ENCODE measurements around the gene CHKB.
"Not testable (repeated sequence)": the region's sequence is repeated elsewhere in the genome, so short reads cannot be mapped to it uniquely, and the experiment has no call there.

The CHKB gene

GRCh38 chr22:50548040-50548920, 34.4 kb downstream of the CHKB start:
- DNase-seq (ENCODE audit: low read depth in 3 of 3): no peak

- DNase-seq (ENCODE audit: low read depth in 3 of 3): no peak
These were observed 35.2 kb downstream of the CHKB start for GRCh38 chr22:50547263-50547985.

GRCh38 chr22:50546326-50547262, 36.1 kb downstream of the CHKB start:
- no peak for DNase-seq (ENCODE audit: low read depth in 3 of 3)

GRCh38 chr22:50545522-50546325, 36.9 kb downstream of the CHKB start, which contains the start of gene KLHDC7B:
Gene KLHDC7B, plus strand, starts transcription at chr22:50545899. Its CDS starts 345 bp downstream, at chr22:50546244.
- DNase-seq (ENCODE audit: low read depth in 3 of 3): no peak

GRCh38 chr22:50544746-50545253, 37.8 kb downstream of the CHKB start:
- DNase-seq (ENCODE audit: low read depth in 3 of 3): no peak

GRCh38 chr22:50544078-50544745, 38.4 kb downstream of the CHKB start:
- DNase-seq (ENCODE audit: low read depth in 3 of 3): peak in 2 of 3 donors; percentile 71 to 81

GRCh38 chr22:50542416-50542927, 40.2 kb downstream of the CHKB start:
- DNase-seq (ENCODE audit: low read depth in 3 of 3): no peak

GRCh38 chr22:50541667-50542026, 41.0 kb downstream of the CHKB start:
- DNase-seq (ENCODE audit: low read depth in 3 of 3): not testable (repeated sequence)

- DNase-seq (ENCODE audit: low read depth in 3 of 3): no peak
These were observed 42.3 kb downstream of the CHKB start for GRCh38 chr22:50540381-50540780.

GRCh38 chr22:50537765-50538164, 44.9 kb downstream of the CHKB start:
- DNase-seq (ENCODE audit: low read depth in 3 of 3): no peak

- no peak for DNase-seq (ENCODE audit: low read depth in 3 of 3)
These were observed 46.4 kb downstream of the CHKB start for GRCh38 chr22:50536226-50536625.

GRCh38 chr22:50535113-50535512, 47.5 kb downstream of the CHKB start:
- no peak for DNase-seq (ENCODE audit: low read depth in 3 of 3)

GRCh38 chr22:50533856-50534711, 48.6 kb downstream of the CHKB start:
- not testable (repeated sequence) for DNase-seq (ENCODE audit: low read depth in 3 of 3)

GRCh38 chr22:50532824-50533796, 49.5 kb downstream of the CHKB start:
- DNase-seq (ENCODE audit: low read depth in 3 of 3): no peak

GRCh38 chr22:50531962-50532674, 50.5 kb downstream of the CHKB start:
- DNase-seq (ENCODE audit: low read depth in 3 of 3): no peak

GRCh38 chr22:50531546-50531961, 51.1 kb downstream of the CHKB start:
- DNase-seq (ENCODE audit: low read depth in 3 of 3): peak in 2 of 3 donors; percentile 56 to 67
